Measurements from ENCODE around the gene KRTAP2-3.

KRTAP2-3 gene

DNA sequence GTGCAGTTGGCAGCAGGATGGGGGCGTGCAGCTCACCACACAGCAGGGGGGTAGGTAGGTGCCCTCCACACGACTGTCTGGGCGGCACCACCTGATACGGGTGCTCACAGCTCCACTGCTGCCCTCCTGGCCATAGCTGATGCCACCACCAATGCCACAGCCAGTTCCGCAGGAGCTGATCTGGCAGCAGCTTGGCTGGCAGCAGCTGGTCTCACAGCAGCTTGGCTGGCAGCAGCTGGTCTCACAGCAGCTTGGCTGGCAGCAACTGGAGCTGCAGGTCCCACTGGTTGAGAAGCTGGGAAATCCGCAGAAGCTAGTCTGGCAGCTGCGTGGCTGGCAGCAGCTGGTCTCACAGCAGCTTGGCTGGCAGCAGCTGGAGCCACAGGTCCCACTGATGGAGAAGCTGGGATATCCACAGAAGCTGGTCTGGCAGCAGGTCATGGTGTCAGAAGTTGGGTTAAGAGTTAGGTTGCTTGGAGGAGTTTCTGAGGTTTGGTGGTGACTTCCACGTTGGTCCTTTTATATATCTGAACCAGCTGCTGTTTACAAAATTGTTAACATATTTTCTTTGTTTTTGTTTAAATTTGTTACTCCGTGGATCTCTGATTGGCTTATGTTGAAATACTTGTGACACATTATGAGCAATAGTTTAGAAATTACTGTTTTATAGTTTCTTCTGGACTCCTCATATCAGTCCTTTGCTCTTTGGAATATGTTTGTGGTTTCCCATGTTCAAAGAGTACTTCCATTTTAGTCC is 33.0 kb downstream of the KRTAP2-3 start, which contains the start of gene KRTAP1-5:
Gene KRTAP1-5, minus strand, starts transcription at position 494 of the 757 bp plus-strand sequence. Its CDS starts 53 bp downstream, at position 441.
- DNase-seq, result no peak

DNA sequence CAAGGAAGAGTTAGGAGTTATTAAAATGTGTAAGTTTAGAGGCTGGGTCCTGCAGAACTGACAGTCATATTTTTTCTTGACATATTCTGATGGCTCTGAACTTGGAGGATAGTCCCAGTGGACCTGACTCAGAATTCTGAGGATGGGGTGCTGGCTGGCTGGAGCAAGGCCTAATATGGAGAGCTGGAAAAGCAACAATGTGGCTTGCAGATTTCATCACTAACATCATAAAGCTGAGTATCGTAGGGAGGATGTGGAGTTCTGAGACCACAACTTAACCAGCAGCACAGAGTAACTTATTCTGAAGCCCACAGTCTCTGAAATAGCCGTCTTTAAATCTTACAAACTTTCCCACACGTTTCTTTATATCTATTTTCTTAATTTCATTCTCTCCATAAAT is 35.2 kb downstream of the KRTAP2-3 start:
- DNase-seq, result no peak

DNA sequence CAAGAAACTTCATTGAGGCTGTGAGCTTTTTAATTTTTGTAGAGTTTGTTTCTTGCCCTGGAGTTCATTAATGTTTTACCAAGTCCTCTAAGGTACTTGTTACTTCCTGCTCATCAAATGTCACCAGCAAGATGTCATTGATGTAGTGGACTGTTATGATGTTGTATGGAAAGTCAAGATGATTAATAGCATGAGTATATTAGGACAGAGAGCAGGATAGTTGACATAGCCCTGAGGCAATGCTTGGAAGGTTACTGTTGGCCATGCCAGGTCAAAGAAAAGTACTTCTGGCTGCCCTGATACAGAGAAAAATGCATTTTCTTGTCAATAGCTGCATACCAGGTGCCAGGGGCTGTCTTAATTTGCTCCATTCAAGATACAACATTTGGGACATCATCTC is 39.6 kb downstream of the KRTAP2-3 start:
- no peak for DNase-seq

DNA sequence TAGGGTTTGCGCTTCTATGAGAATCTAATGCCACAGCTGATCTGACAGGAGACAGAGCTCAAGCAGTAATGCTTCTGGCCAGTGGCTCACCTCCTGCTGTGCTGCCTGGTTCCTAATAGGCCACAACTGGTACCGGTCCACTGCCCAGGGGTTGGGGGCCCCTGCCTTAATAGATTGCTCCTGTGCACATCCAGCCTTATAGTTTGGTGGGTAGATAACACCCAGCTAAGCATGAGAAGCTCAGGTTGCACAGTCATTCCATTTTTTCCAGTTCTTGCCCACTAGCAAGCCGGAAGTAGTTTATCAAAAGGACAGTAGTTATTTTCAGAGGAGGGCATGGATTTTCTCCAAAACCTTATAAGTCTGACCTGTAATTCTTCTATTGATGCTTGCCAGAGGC is 40.5 kb downstream of the KRTAP2-3 start:
- no peak for DNase-seq

DNA sequence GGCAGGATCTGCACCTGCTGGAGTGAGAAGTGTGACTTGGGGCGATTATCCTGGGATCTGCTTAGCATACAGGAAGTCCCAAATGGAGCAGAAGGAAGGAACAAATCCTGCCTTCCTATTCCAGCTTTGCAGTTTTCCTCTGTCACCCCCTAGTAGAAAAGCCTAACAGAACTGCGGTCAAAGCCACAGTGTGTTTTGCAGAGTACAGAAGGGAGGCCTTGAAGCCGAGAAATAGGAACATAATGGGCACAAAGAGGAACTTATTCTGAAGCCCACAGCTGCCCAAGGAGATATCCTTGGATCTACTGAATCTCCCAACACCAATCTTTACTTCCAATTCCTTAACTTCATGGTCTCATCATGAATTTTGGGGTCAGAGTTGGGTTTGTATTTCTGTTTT is 41.4 kb downstream of the KRTAP2-3 start:
- DNase-seq, result no peak

DNA sequence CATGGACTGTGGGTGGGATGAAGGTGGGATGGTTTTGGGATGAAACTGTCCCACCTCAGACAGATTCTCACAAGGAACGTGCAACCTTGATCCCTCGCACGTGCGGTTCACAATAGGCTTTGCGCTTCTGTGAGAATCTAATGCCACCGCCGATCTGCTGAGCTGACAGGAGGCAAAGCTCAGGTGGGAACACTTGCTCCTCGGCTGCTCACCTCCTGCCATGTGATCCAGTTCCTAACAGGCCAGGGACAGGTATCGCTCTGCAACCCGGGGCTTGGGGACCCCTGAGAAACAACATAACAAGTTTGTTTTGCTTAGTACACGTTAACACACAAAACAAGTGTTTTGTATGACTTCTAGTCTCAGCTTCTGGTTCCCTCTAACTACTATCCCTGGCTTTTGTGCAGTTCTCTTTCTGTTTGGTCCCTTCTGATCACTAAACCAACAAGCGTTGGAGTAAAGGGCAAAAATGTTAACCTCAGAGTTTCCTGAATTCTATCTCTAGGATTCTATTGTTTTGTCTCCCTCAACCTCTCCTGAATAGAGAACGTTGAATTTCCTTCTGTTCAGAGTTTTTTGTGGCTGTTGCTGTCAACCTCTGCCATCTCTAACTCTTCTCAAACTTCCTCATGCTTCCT is 43.2 kb downstream of the KRTAP2-3 start:
- no peak for DNase-seq

DNA sequence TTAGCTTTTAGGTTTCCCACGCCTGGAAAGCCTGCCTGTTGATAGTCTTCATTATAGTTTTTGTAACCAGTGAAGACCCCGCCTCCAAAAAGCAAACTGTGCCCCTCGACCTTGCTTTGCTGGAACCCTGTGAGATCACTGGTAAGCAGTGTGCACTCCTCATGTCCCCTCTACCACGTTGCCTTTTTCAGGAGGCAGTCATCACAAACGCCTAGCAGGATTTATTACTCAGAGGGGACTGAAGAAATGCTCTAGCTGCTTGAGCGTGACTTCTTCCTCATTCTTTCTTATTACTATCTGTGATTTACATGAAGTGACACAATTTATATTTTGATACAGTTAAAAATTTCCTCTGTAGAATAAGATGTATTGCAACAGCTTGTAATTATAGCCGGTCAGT is 44.5 kb downstream of the KRTAP2-3 start:
- no peak for DNase-seq

DNA sequence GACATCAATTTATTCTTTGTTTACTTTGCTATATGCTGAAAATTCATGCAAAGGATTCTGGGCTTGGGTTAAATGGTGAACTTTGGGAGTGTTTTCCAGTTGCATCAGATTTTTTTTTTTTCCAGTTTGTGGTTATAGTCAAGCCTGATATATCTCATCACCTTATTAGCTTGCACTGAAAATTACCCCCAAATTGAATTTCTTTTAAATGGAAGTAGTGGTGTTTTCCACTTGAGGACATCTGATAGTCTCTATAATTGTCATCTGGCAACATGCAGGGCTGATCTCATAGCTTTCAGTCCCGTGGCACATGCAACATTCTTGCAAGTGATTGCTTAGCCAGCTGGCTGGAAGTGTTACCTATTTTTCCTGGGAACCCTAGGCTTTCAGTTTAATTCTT is 46.3 kb downstream of the KRTAP2-3 start:
- no peak for DNase-seq

DNA sequence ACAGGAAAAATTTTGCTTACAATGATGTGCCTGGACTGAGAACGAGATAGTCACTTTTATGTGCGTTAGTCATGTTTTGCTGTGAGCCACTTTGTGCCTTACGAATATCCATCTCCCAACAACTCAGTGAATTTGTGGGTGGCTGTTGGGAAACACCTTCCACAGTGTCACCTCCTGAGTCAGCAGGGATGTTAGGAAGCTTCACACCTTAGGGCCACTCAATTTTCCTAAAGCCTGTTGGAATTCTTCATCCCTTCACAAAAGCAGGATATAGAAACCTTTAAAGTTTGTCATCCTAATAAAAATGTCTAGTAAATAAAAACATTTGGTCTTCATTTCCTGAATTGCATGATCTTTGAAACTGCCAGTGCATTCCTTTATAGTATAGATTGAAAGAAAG is 46.7 kb downstream of the KRTAP2-3 start:
- no peak for DNase-seq

DNA sequence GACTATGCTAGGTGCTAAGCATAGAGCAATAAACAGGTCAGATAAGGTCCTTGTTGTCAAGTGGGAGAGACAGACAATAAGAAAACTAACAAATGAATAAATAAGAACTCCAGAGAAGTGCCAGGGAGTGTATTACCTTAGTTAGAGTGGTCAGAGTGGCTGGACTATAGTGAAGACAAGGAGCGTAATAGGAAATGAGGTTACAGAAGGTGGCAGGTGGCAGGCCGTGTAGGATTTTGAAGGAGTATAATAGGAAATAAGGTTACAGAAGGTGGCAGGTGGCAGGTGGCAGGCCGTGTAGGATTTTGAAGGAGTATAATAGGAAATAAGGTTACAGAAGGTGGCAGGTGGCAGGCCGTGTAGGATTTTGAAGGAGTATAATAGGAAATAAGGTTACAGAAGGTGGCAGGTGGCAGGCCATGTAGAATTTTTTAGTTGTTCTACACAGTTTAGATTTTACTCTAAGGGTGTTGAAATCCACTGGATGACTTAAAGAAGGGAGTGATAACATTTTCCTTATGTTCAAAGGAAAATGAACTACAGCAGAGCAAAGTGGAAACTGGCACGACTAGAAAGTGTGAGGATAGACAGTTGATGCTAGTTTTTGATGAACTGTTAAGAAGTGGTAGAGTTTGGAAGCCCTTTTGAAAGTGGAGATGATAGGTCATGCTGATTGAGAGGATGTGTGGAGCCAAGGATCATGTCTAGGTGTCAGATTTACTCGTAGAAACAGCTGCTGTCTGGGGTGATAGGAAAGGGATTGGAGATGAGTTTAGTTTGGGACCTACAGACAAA is 47.4 kb downstream of the KRTAP2-3 start:
- no peak for DNase-seq

DNA sequence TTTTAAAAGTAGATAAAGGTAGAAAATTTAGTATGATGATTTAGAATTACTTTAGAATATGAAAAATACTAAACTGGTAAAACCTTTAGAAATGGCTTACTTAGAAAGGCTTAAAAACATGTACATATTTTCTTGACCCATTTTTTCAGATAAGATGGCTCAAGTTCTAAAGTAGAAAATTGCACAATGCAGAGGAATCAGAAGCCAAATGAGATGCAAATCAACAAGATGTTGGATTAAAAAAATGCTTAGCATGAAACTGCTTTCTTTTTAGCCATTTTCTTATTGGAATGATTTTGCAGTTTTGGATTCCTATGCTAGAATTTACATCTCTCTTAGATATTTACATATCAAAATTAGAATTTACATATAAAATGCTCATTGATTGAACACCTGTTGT is 49.5 kb downstream of the KRTAP2-3 start:
- no peak for DNase-seq

DNA sequence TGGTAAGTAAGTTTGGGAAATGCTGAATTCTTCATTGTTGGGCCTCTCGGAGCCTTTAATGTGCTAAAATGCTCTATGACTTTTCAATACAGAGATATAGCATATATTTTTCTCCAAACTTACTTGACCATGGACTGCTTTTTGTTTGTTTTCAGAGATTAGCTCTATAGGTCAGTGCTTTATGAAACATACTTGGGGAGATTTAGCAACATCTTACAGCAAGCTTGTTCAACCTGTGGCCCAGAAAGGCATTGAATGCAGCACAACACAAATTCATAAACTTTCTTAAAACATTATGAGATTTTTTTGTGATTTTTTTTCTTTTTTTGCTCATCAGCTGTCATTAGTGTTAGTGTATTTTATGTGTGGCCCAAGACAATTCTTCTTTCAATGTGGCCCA is 50.0 kb downstream of the KRTAP2-3 start:
- no peak for DNase-seq

DNA sequence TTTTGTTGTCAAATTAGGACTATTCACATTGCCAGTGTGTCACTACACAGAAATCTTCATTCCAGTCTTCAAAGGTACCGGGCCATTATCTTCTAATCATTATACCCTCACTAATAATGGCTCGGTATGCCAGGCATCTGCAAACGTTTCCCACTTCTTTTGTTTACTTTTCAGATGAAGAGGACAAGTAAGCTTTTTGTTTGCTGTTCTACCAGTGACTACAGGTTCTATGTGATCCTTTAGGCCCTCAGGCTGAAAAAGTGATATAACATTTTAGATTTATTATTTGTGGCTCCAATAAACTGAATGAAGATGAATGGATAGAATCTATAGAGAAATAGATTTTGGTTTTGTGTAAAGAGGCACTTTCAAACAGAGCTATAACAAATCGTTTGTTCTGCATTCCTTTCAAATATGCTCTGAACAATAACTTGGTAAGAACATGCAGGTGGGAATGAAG is 50.6 kb downstream of the KRTAP2-3 start:
- no peak for DNase-seq
